Choroid plexus epithelial cell (primary cell): ENCODE results near the gene CNTNAP4.

ENCODE experiments used
- DNase-seq: peaks from one replicate; pipeline ENCODE4 v3.0.0-alpha.2; 2010; ENCODE audit warnings: low read depth
- H3K4me3 ChIP-seq: 2 replicates; pipeline ENCODE4 v1.5.1; 2011; ENCODE audit warnings: low read depth, mild to moderate bottlenecking, control low read depth, low read length, moderate library complexity
- CTCF ChIP-seq: conservative IDR thresholded peaks from 2 replicates; pipeline ENCODE4 v1.5.1; 2011; ENCODE audit warnings: low read depth, mild to moderate bottlenecking, control low read depth, inconsistent platforms, low read length, moderate library complexity

CNTNAP4 gene

GRCh38 chr16:76336112-76336511, 58.9 kb downstream of the CNTNAP4 start:
- DNase-seq = no peak
- no peak overlapping the region for H3K4me3 ChIP-seq
- no peak for TF ChIP-seq CTCF

- no peak for TF ChIP-seq CTCF
- H3K4me3 ChIP-seq = no peak overlapping the region
- no peak for DNase-seq
Measured at GRCh38 chr16:76338472-76338871, 61.3 kb downstream of the CNTNAP4 start.

- no peak overlapping the region for H3K4me3 ChIP-seq
- no peak for TF ChIP-seq CTCF
- DNase-seq = no peak
Measured at GRCh38 chr16:76343769-76344168, 66.6 kb downstream of the CNTNAP4 start.

GRCh38 chr16:76345163-76345661, 68.0 kb downstream of the CNTNAP4 start:
- H3K4me3 ChIP-seq = no peak overlapping the region
- TF ChIP-seq CTCF = no peak
- DNase-seq = peak; percentile 7

- DNase-seq = no peak
- H3K4me3 ChIP-seq = no peak overlapping the region
- no peak for TF ChIP-seq CTCF
Measured at GRCh38 chr16:76346210-76346609, 69.0 kb downstream of the CNTNAP4 start.

DNA sequence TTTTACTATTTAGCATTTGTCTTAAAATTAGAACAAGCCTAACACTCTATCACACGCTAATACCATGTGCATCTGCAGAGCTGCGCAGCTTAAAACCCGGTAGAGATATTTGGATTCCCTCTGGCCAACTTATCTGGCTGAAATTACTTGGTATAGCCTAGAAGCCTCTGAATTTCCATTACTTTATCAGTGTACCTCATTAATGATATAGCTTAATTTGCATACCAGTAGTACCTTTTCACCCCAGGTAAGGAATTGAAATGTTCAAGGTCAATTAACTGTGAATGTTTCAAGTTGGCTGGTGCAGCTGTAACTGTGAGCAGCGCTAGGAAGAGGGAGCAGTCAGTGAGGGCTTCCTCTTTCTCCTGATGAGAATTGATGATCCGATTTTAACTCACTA, 74.2 kb downstream of the CNTNAP4 start:
- TF ChIP-seq CTCF = no peak
- H3K4me3 ChIP-seq = no peak overlapping the region
- no peak for DNase-seq

- no peak overlapping the region for H3K4me3 ChIP-seq
- no peak for TF ChIP-seq CTCF
- no peak for DNase-seq
Measured at GRCh38 chr16:76360404-76360803, 83.2 kb downstream of the CNTNAP4 start.
